A549 (cell line): ENCODE data around the gene SLC9A3. TPM values are rescaled to one million over a fixed set of nuclear protein-coding genes. Genes with fewer than 3 reads are reported as not detected.

Source experiments
- ATAC-seq, 2 experiments: fragments of 200-7000 bp in 1 of 2; fragments of >200 bp in 1 of 2; cut with Nextera tagmentation in 1 of 2; cut with Tn5 transposase in 1 of 2; 3 replicates each; pipeline versions ENCODE4 v1.8.0 to v1.9.1; 2018 to 2020; ENCODE audit warnings: mild to moderate bottlenecking in 1 of 2, moderate library complexity in 1 of 2
- CTCF ChIA-PET: fragments of 300-600 bp; sonication (Branson Sonifier 250); formaldehyde crosslinking; extraction: SDS; loops from one replicate; lab custom pipeline; 2021; ENCODE audit warnings: antibody characterized with exemption, inconsistent platforms; lab: Yijun Ruan, JAX
- POLR2A ChIA-PET: fragments of 350-600 bp; formaldehyde crosslinking; extraction: SDS; loops from one replicate; lab custom pipeline; 2021; ENCODE audit warnings: antibody characterized with exemption, inconsistent platforms; lab: Yijun Ruan, JAX
- DNase-seq, 2 experiments: peaks; one replicate each; pipeline versions ENCODE4 v3.0.0 to v3.0.0-alpha.2; 2011 to 2016; ENCODE audit warnings: low read depth in 1 of 2, low spot score in 1 of 2
- FAIRE-seq: peaks from 2 replicates; lab custom pipeline; 2011; peaks lifted over from hg19 to GRCh38; lab: Jason Lieb, UNC
- H3K27ac ChIP-seq, 2 experiments: fragments of >200 bp; sonication (Bioruptor Twin); formaldehyde crosslinking; 3 replicates each; pipeline ENCODE4 v1.5.1; 2016 to 2017
- H3K4me1 ChIP-seq: fragments of >200 bp; sonication (Bioruptor Twin); formaldehyde crosslinking; 3 replicates; pipeline ENCODE4 v1.6.1; 2016
- H3K4me2 ChIP-seq: fragments of >200 bp; sonication (Bioruptor Twin); formaldehyde crosslinking; 3 replicates; pipeline ENCODE4 v1.6.1; 2016
- H3K4me3 ChIP-seq: fragments of >200 bp; sonication (Bioruptor Twin); formaldehyde crosslinking; 3 replicates; pipeline ENCODE4 v1.5.1; 2016
- H3K9me3 ChIP-seq: fragments of >200 bp; sonication (Bioruptor Twin); formaldehyde crosslinking; 3 replicates; pipeline ENCODE4 v1.6.1; 2016
- CBX8 ChIP-seq: fragments of 200-600 bp; sonication (generic); IDR thresholded peaks from 2 replicates; pipeline ENCODE4 v1.6.1; 2016
- CHD4 ChIP-seq: fragments of 200-600 bp; sonication (generic); IDR thresholded peaks from 2 replicates; pipeline ENCODE4 v1.6.1; 2016; ENCODE audit warnings: antibody characterized with exemption, mild to moderate bottlenecking, borderline replicate concordance
- E2F6 ChIP-seq: IDR thresholded peaks from 2 replicates; pipeline ENCODE4 v1.6.1; 2012; ENCODE audit warnings: low read depth, borderline replicate concordance
- EHMT2 ChIP-seq: fragments of 200-600 bp; sonication (generic); IDR thresholded peaks from 2 replicates; pipeline ENCODE4 v1.6.1; 2016; ENCODE audit warnings: antibody characterized with exemption, low read depth, mild to moderate bottlenecking, moderate library complexity
- EP300 ChIP-seq, 2 experiments: fragments of >200 bp; sonication (Bioruptor Twin); formaldehyde crosslinking; IDR thresholded peaks; 2 replicates in 1 of 2; 3 replicates in 1 of 2; pipeline ENCODE4 v1.6.1; 2016 to 2017
- FOSL2 ChIP-seq, 2 experiments: fragments of 450-650 bp in 1 of 2; fragments of >200 bp in 1 of 2; sonication (Bioruptor Twin) in 1 of 2; formaldehyde crosslinking; IDR thresholded peaks; 2 replicates each; pipeline versions ENCODE4 v1.5.0 to v1.6.1; 2016 to 2020; ENCODE audit warnings: mild to moderate bottlenecking in 1 of 2, moderate library complexity in 1 of 2
- HDAC2 ChIP-seq: fragments of 200-600 bp; sonication (generic); IDR thresholded peaks from 2 replicates; pipeline ENCODE4 v1.6.1; 2016
- HOXA7 ChIP-seq: fragments of 250-450 bp; sonication (Bioruptor Pico); IDR thresholded peaks from 2 replicates; pipeline ENCODE4 v1.5.0; 2020; ENCODE audit warnings: mild to moderate bottlenecking, moderate library complexity
- HOXB13 ChIP-seq: fragments of 250-450 bp; sonication (Bioruptor Pico); IDR thresholded peaks from 2 replicates; pipeline ENCODE4 v1.5.0; 2020; ENCODE audit warnings: low read depth, mild to moderate bottlenecking, moderate library complexity
- JUN ChIP-seq, 2 experiments: fragments of >200 bp; sonication (Bioruptor Twin); formaldehyde crosslinking; IDR thresholded peaks; 2 replicates in 1 of 2; 3 replicates in 1 of 2; pipeline ENCODE4 v1.6.1; 2016 to 2017
- JUNB ChIP-seq: fragments of >200 bp; sonication (Bioruptor Twin); formaldehyde crosslinking; IDR thresholded peaks from 2 replicates; pipeline ENCODE4 v1.6.1; 2016
- KDM5A ChIP-seq: fragments of 200-600 bp; sonication (generic); IDR thresholded peaks from 2 replicates; pipeline ENCODE4 v1.6.1; 2016; ENCODE audit warnings: antibody characterized with exemption, mild to moderate bottlenecking
- MAFK ChIP-seq: fragments of 450-650 bp; IDR thresholded peaks from 2 replicates; pipeline ENCODE4 v1.6.1; 2014; ENCODE audit not compliant: partially characterized antibody
- NR3C1 ChIP-seq: fragments of >200 bp; sonication (Bioruptor Twin); formaldehyde crosslinking; IDR thresholded peaks from 3 replicates; pipeline ENCODE4 v1.6.1; 2017
- POLR2A ChIP-seq: IDR thresholded peaks from 2 replicates; pipeline ENCODE4 v1.6.1; 2012; ENCODE audit warnings: mild to moderate bottlenecking, low read length
- POLR2AphosphoS2 ChIP-seq: conservative IDR thresholded peaks from 2 replicates; pipeline ENCODE4 v1.6.1; 2012; ENCODE audit warnings: low read length, improper control_type of control experiment, inconsistent platforms
- RAD21 ChIP-seq, 2 experiments: fragments of >200 bp in 1 of 2; sonication (Bioruptor Twin) in 1 of 2; formaldehyde crosslinking in 1 of 2; IDR thresholded peaks in 1 of 2; conservative IDR thresholded peaks in 1 of 2; 2 replicates in 1 of 2; 3 replicates in 1 of 2; pipeline ENCODE4 v1.6.1; 2012 to 2018; ENCODE audit warnings: inconsistent platforms in 1 of 2
- TFCP2L1 ChIP-seq: fragments of 250-450 bp; sonication (Bioruptor Pico); IDR thresholded peaks from 2 replicates; pipeline ENCODE4 v1.5.0; 2021; ENCODE audit warnings: mild to moderate bottlenecking
- WGBS: methylation state at CpG from one replicate; pipeline ENCODE4 v1.1.6; 2017; ENCODE audit errors: missing lambda C conversion rate; 5-methylcytosine and 5-hydroxymethylcytosine counted together
- polyA plus RNA-seq, 4 experiments: library from polyadenylated mRNA; depleted of rRNA in 3 of 4; stranded (reverse); fragments of >200 nt; fragmentation: RNase III in 1 of 4; extraction: RNeasy Plus Mini Kit Qiagen cat#74134 plus additional on column Dnase treatment in 1 of 4; gene quantifications; 2 replicates in 3 of 4; 3 replicates in 1 of 4; pipeline ENCODE4 v1.2.3, GENCODE V29; 2011 to 2017
- TF ChIP-seq, protein P1 (sequence below): IDR thresholded peaks from 2 replicates; pipeline ENCODE4 v1.6.1; 2012

The SLC9A3 gene
- polyA plus RNA-seq, 2 of the 4 experiments (the other 2 are of a cell fraction), result 1.3 TPM

DNA sequence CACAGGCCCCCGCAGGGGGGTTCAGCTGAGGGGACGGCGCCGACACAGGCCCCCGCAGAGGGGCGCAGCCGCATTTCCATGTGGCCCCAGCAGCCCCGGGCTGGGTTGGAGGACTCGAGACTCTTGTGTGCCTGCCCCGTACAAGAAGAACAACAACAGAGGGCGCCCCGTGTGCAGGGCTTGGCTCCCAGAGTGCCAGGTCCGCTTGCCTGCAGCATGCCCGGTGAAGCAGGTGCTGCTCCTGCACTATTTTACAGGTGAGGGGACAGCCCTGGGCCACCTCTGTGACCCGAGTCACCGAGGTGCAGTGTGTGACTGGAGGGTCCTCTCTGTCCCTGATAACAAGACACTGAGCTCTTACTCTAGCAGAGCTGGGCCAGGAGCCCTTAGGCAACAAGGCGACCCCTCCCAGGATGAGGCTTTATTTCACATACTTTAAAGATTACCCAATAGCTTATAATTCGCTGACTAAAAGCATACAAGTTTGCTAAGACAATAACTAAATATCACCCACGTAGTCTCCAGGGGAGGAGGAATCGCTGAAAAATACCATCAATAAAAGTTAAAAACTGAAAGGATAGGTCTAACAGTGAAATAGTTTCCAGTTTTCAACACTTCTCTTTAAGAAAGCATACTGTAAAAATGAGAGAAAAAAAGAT is 41.7 kb upstream of the SLC9A3 start:
- no peak for TF ChIP-seq E2F6
- no peak for TF ChIP-seq FOSL2 (IDR thresholded peaks at IDR 0.05)
- TF ChIP-seq FOSL2 (CRISPR knock-in tag; IDR thresholded peaks at IDR 0.05), result no peak
- TF ChIP-seq RAD21 (conservative IDR thresholded peaks at IDR 0.05 in 1 of 2, IDR thresholded peaks at IDR 0.05 in 1 of 2), result no peak
- Histone ChIP-seq H3K4me1 (no peaks in the 10 kb centered on the region), H3K4me3 (no peak overlapping the region), H3K27ac (no peak overlapping the region), H3K4me2 (no peak overlapping the region), H3K9me3 (peaks cover 14% of the 10 kb centered on the region; the same call in 2 of the 3 replicates)
- FAIRE-seq (no peak), DNase-seq (no peak), ATAC-seq (peak in 1 of 2 experiments; percentile 20; a peak in 1 of 6 replicates)
- CTCF ChIA-PET, result no interaction called here
- POLR2A ChIA-PET, result no interaction called here
- WGBS, result 24% methylated on average over 10 of the region's 20 CpGs

DNA sequence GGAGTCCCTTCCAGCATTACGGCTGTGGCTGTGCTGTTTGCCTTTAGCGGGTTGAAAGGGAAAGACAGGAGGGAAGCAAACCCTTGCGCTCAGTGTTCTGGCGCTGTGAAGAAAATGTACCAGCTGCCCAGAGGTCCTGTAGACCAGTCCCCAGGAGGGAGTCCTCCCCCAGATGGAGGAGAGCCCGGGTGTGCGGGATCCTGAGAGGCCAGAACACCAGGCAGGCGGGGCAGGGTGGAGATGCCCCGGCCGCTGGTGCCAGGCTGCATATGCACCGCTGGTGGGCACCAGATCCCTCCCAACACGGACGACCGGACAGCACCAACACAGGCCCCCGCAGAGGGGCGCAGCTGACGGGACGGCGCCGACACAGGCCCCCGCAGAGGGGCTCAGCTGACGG is 37.2 kb upstream of the SLC9A3 start:
- H3K9me3 ChIP-seq, result peaks cover 8% of the 10 kb centered on the region; the same call in 2 of the 3 replicates
- no peak overlapping the region for H3K27ac ChIP-seq
- POLR2A ChIA-PET, result no interaction called here
- no peak for TF ChIP-seq E2F6
- no peak for TF ChIP-seq MAFK
- no peak for TF ChIP-seq TFCP2L1 (CRISPR knock-in tag)
- no peak for TF ChIP-seq CHD4
- TF ChIP-seq HDAC2, result no peak
- no peak for TF ChIP-seq HOXB13 (CRISPR knock-in tag)
- no peak for TF ChIP-seq POLR2AphosphoS2
- TF ChIP-seq KDM5A, result no peak
- no peak for TF ChIP-seq POLR2A
- no peak for TF ChIP-seq EHMT2
- TF ChIP-seq CBX8, result no peak
- TF ChIP-seq JUN (IDR thresholded peaks at IDR 0.05), result no peak
- TF ChIP-seq NR3C1, result no peak
- TF ChIP-seq, protein P1, sequence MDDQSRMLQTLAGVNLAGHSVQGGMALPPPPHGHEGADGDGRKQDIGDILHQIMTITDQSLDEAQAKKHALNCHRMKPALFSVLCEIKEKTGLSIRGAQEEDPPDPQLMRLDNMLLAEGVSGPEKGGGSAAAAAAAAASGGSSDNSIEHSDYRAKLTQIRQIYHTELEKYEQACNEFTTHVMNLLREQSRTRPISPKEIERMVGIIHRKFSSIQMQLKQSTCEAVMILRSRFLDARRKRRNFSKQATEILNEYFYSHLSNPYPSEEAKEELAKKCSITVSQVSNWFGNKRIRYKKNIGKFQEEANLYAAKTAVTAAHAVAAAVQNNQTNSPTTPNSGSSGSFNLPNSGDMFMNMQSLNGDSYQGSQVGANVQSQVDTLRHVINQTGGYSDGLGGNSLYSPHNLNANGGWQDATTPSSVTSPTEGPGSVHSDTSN, result no peak
- no peak for TF ChIP-seq FOSL2 (IDR thresholded peaks at IDR 0.05)
- no peak for TF ChIP-seq FOSL2 (CRISPR knock-in tag; IDR thresholded peaks at IDR 0.05)
- no peak for TF ChIP-seq JUNB
- no peak for TF ChIP-seq EP300 (IDR thresholded peaks at IDR 0.05)
- no peak for TF ChIP-seq HOXA7 (CRISPR knock-in tag)
- TF ChIP-seq, all 56 proteins: peak for 0
- CTCF ChIA-PET, result no interaction called here
- DNase-seq, result no peak
- WGBS, result 57% methylated on average over 15 of the region's 21 CpGs
- H3K4me3 ChIP-seq, result no peak overlapping the region
- no peak for ATAC-seq
- peaks cover 7% of the 10 kb centered on the region; the same call in 1 of the 3 replicates for H3K4me1 ChIP-seq
- no peak overlapping the region for H3K4me2 ChIP-seq
- no peak for FAIRE-seq

GRCh38 chr5:560792-561166 is 36.5 kb upstream of the SLC9A3 start:
- ChIA-PET CTCF (no interaction called here), POLR2A (no interaction called here)
- no peak overlapping the region for H3K4me2 ChIP-seq
- no peak overlapping the region for H3K4me3 ChIP-seq
- no peak for ATAC-seq
- H3K27ac ChIP-seq, result no peak overlapping the region
- DNase-seq, result no peak
- no peak for FAIRE-seq
- TF ChIP-seq KDM5A, result no peak
- TF ChIP-seq EHMT2, result no peak
- no peak for TF ChIP-seq TFCP2L1 (CRISPR knock-in tag)
- no peak for TF ChIP-seq FOSL2 (IDR thresholded peaks at IDR 0.05)
- TF ChIP-seq FOSL2 (CRISPR knock-in tag; IDR thresholded peaks at IDR 0.05), result no peak
- peaks cover 2% of the 10 kb centered on the region; the same call in 1 of the 3 replicates for H3K9me3 ChIP-seq
- H3K4me1 ChIP-seq, result peaks cover 13% of the 10 kb centered on the region; the same call in 1 of the 3 replicates
- WGBS, result 75% methylated on average over 12 of the region's 12 CpGs
